Stimulated activated naive CD4-positive, alpha-beta T cell treated with Interleukin-2 at 50 U/mL for 16 hours (primary cell): ENCODE measurements around the gene KCNJ1.

Experiments
- DNase-seq: peaks from one replicate; lab custom pipeline; 2025; lab: John Stamatoyannopoulos, UW

KCNJ1 gene

DNA sequence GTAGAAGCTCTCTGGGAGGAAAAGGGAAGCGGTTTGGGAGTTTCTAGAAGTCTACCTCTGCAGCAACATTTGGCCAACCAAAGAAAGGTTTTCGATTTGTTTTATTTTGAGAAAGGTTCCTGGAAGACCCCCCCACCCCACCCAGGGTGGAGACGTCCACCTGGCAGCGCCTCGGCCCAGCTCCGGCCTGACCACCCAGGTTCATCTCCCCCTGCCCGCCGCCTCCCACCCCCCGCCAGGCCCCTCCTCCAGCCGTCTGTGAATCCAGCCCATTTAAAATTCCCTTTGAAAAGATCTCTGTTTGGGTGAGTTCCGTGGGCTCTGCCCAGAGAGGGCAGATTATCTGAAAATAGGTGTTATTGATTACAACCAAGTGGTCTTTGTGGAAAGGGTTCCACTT is 43.3 kb downstream of the KCNJ1 start:
- no peak for DNase-seq

DNA sequence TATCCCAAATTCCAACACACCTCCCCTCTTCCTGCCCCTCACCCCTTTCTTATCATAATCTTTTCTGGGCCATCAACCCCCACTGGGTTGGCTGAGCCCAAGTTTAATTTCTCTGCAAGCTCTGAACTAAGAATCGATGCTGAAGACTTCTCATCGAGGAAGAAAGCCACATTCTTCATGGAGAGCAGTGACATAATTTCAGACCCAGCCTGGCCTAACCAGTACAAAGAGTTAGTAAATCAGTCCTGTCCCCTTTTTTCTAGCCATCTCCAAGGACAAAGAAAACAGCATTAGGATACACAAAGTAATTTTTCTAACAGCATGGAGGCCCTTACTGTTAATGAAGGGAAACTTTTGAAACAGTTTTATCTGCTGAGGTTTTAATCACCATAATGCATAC is 45.0 kb downstream of the KCNJ1 start:
- DNase-seq: no peak

DNA sequence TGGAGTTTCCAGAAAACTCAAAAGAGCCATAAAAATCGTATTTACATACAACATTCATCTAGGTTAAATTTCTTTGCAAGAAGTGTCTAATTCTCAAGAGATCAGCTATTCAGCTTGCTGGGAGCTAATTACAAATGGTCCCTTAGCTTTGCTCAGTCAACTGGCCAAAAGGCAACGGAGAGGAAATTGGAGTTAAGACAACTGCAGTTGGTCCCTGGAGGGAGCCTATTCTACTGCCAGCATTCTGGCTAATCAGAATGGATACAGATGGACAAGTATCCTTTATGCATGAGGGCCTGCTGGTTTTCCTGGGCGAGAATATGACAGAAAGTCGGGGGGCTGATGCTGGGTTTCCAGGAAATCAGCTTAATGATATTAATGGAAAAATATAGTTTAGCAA is 45.5 kb downstream of the KCNJ1 start:
- no peak for DNase-seq

DNA sequence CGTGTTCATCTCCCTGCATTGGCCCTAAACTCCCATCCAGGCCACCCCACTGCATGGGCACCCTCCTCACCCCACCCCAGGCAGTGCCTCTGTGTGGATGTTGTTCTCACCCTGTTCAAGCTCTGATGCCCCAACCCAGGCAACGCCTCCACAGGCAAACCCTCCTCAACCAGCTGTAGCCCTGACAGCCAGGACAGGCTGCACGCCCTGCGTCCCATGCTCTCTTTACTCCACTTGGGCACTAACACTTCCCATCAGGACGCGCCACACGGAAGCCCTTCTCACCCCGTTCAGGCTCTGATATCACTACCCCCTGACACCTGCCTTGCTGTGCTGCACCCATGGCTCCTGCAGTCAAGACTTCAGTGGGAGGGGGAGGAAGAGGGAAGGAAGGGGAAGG is 47.9 kb downstream of the KCNJ1 start:
- no peak for DNase-seq

DNA sequence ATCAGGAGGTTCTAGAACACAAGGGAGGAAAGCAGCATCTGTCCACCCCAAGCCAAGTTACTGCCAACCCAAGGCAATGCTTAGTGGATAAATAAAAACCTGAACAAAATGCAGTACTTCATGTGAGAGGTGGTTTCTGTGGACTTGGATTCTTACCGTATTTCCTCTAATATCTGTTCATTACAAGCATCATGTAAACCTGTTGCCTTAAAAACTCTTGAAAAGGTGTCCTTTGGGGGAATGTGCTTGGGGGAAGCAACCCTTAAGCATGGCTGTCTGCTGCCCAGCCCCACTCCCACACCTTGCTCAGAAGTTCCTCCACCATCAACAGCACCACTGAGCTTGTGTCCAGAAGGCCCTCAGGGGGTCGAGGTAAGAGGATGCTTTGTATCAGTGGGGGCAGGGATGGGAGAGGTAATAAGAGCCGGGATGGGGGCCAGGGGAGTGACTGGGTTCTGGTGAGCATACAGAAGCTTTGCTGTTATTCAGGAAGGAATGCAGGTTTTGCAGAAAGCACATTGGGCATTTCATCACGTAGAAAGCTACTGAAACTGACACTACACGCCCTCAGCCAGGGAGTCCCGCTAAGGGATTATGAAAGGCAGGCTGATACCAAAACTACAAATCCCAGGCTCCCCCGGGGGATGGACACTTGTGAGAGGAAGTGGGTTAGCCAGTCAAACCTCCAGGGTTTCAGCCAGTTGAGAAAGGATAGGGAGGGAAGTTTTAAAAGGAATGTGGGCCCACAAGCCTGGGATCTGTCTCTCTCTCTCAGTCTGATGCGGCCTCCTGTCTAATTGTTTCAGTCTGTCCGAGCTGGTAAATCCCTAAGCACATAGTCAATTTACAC is 52.0 kb downstream of the KCNJ1 start:
- DNase-seq: no peak

DNA sequence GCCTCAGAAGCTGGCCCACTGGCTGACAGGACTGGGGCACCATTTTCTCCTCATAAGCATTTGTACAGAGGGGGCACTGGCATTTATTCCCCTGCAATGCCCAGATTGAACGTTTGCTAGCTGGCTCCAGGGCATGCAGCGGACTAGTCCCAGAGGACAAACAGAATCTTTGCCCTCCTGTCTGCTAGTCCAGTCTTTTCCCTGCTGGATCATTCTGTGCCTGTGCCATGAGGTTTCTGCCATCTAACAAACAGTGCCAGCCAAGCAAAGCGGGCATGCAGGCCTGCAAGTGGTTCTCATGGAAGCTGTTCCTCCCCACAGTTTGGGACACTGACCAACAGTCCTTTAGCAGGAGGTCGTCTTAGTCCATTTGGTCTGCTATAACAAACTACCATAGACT is 53.4 kb downstream of the KCNJ1 start:
- no peak for DNase-seq

DNA sequence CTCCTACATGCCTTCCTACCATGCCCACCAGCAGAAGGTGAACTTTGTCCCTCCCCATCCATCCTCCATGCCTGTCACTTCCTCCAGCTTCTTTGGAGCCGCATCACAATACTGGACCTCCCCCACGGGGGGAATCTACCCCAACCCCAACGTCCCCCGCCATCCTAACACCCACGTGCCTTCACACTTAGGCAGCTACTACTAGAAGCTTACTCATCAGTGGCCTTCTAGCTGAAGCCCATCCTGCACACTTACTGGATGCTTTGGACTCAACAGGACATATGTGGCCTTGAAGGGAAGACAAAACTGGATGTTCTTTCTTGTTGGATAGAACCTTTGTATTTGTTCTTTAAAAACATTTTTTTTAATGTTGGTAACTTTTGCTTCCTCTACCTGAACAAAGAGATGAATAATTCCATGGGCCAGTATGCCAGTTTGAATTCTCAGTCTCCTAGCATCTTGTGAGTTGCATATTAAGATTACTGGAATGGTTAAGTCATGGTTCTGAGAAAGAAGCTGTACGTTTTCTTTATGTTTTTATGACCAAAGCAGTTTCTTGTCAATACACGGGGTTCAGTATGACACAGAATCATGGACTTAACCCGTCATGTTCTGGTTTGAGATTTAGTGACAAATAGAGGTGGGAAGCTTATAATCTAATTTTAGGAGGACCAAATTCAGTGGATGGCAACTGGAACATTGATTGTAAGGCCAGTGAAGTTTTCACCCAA is 56.1 kb downstream of the KCNJ1 start:
- DNase-seq: no peak

DNA sequence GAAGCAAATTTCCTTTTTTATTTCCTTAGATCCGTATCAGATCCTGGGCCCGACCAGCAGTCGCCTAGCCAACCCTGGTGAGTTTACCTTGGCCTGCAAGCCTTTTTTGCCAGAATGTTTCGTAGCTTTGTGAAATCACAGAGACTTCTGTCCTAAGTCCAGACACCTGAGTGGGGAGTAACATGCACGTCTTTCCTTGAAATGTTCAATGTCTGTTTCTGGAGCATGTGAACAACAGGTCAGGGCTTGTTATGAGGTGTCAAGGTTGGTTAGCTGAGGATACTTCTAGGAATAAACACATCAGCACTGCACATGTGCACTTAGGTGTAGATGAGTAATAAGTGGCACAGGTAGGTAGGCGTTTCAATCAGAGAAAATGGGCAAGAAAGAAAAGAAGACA is 58.0 kb downstream of the KCNJ1 start:
- DNase-seq: no peak

DNA sequence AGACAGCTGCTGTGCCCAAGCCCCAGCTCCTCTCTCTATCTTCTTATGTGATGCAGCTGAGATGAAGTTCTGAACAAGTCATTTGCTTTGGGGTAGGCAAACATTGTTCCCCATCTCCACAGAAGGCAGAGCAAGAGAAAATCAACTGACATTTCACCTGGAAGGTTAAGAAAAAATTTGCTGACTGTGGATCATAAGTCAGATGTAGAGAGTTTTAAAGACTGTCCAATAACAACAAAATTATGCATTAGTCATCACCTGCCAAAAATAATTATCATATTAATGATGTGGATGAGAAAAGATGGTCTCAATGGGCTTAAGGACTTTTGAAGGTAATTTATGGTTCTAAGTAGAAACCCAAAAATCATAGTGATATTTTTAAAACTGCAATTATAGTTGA is 59.2 kb downstream of the KCNJ1 start:
- no peak for DNase-seq

DNA sequence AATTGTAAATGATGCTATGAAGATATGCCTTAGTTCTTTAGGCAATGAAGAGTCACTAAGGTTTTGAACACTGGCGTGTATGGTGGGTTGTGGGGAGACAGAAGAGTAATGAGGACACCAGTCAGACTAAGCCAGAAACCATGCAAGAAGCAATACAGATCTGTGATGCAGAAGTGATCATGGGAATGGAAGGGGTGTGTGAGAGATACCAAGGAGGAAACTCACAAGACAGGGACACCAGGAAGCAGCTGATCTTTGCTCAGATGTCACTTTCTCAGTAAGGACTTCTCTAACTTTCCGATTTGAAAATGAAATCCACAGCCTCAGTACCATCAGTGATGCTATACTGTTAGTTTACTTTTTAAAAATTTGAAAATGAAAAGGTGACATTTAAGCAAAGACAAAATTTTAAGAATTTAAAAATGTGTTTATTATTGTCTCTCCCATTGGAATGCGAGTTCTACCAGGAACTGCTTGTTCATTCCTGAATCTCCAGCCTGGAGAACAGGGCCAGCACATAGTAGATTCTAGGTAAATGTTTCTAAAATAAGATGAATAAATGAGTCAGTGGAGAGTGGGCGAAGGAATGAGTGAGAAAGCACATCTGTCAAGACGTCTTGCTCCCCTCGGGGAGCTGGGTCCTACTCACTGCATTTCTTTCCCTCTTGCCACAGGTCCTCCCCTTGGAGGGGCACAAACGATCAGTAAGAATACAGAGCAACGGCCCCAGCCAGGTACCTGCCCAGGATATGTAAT is 60.4 kb downstream of the KCNJ1 start:
- DNase-seq: no peak

DNA sequence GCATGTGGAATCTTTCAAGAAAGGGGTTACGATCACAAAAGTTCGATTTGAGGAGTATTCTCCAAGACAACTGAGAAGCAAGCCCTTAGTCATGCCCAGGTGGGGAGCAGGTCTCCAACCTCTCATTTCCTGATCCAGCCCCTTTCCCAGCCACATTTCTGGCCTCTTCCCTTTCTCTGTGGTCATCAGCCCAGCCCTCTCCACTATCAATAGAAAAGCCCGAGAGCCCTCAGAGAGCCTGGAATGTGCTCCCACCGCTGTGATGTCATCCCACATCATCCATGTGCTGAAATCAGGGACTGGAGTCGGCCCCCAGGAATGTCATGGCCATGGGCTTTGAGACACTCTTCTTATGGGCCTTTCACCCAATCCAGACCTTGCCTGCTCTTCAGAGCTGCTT is 62.6 kb downstream of the KCNJ1 start:
- no peak for DNase-seq

DNA sequence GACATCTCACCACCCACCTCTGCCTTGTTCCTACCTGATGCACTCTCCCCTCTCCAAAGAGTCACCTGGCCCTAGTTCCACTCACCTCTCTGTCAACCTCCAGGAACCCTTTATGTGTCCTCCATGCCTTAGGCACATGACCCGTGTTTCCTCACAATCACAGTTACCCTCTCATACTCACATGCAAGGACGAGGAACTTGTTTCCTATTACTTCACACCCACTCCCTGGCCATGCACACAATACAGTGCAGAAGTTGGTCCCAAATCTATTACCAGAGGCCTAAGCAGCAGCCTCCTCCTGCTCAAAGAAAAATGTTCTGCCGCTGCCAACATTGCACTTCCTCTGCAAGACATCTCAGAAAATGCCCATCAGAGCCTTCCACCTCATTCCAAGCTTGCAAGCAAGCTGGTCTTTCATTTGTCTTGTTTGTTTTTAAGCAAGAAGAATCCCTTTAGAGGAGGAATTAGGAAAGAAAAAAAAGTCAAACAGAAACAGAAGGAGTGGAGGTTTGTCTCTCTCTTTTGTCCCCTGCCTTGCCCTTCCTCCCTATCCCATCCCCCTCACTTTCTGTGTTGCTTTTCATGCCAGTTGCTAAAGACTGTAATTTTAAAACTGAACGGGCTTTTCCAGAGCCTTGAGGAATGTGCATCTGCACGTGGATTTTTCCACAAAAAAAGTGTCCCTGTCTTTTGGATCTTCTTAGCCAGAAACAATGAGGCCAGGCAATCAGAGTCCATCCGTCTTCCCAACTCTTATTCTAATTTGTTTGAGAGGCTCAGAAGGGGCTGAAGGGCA is 63.4 kb downstream of the KCNJ1 start:
- no peak for DNase-seq

DNA sequence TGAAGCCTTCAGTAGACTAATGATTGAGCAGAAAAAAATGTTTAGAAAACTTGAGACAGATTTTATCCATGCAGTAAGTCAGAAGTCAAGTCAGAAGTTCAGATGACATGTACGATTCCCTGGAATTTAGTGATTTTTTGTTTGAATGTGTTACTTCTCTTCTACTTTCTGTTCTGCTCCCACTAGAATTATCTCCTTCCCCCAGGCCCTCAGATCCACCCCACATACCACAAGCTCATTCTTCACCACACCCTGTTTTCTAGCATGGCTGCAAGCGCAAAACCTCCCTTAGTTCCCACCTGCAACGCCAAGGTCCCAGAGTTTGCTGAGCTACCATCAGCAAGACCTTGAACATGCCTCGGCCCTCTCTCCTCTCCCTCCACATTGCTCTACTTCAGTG is 64.1 kb downstream of the KCNJ1 start:
- no peak for DNase-seq

DNA sequence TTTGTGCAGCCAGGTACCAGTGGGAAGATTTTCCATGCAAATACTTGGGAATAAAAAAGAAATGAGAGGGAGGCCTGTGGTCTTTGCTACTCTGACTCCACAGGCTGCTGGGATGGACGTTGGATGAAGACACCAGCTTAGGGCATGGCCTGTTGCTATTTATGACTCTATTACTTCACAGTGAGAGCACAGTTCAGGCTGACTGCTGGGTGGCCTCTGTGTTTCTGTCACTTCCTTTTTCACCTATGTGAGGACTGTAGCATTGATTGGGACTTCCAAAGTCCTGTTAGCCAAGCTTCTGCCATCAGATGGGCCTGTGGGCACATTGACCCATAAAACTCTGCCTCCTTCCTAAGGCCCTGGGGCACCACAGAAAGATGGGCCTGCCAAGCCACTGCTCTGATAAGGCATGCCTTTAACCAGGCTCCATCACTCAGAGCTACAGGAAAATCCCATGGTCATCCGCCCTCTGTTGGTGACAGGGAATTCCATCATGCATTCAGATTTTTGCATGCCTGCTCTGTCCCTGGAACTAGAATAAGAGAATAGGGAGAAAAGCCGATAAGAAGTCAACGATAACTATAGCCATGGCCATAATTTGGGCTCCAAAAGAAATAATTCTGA is 64.6 kb downstream of the KCNJ1 start:
- DNase-seq: no peak

DNA sequence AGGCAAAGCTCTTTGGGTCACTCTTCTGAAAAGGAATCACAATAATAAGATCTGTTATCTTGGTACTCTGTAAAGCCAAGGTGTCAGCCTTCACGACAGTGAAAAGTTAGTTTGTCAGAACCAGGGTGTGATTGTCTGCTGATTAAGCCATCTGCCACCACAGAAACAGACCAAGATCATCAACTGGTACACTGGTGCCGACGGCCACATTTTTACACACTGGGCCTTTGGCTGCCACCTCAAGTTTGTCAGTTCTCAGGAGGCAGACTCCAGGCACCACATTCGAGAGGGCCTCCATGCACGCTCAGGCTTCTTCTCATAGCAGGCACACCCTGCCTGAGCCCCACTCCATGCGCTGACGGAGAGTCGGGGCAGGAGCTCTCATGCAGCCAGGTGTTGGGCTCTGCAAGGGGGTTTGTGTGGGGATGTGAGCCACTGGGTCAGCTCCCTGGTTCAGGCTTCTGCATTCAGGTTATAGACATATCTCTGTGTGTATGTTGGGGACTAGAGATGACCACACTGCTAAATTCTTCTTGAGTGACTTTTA is 66.2 kb downstream of the KCNJ1 start:
- DNase-seq: no peak

DNA sequence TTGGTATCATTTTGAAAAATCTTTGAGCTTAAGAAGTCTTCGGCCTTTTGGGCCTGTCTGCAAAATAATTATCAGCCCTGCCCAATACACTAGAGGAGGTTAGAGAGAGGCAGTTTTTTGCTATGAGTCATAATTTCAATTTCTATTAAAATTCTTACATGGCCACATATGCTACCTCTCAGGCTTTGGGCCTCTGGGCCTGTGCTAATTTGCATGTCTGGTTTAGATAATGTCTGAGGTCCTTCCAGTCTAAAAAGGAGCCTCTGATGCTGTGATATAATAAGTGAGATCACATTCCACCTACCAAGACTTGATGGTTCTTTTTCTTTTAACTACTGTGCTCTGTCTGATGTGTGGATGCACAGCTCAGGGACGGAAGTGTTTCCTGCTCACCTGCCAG is 70.8 kb downstream of the KCNJ1 start:
- no peak for DNase-seq

DNA sequence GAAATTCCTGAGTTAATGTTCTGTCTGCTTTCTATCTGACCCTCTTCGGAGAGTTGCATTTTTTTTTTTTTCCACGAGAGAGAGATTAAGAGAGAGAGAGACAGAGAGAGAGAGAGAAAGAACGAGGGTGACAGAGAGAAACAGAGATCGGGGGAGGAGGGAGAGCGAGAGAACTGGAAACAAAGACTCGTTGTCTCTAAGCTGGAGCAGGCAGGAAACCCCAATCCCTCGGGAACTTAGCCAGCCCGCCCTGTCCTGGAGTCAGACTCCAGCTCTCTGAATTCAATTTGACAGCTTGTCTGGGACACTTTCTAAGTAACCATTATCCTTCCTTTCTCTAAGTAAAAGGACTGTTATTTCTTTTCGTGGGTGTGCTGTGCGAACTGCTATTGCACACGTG is 76.9 kb downstream of the KCNJ1 start:
- no peak for DNase-seq

DNA sequence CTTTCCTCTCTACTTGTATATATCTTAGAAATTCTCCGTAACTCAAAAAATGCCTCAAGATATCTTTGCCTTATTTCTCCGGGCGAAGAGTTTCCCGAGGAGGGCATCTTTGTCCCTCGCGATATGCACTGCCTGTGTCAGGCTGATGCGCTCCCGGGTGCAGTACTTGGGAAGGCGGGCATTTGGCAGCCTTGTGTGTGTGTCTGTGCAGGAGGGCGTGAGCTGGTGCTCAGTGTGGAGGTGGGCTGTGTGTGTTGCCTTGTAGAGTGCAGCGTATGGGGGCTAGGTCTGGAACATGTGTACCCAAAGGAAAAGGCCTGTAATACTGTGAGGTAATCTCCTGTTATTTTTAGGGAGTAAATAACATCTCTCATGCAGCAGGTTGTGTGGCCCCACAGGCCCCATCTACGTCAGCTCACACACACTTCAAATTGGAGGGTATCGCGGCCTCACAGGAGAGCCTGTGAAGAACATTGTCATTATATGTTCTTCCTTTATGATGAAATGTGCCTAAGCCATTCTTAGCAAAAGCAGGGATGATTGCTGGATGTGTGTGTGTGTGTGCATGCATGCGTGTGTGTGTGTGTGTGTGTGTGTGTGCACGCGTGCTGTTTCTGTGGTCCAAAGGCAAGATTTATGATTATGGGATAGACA is 77.5 kb downstream of the KCNJ1 start:
- DNase-seq: no peak
